HepG2 (cell line): Measurements from ENCODE around the gene ELOVL5. TPM values are rescaled to one million over a fixed set of nuclear protein-coding genes. Genes with fewer than 3 reads are reported as not detected.
A peak's percentile ranks its signal among the peaks of the same experiment; 100 is the strongest.

Source experiments
- ATAC-seq: fragments of 200-7000 bp; cut with Tn5 transposase; 3 replicates; pipeline ENCODE4 v1.9.1; 2020; ENCODE audit warnings: mild to moderate bottlenecking, moderate library complexity
- BruUV-seq: library from RNA; stranded (reverse); fragments of 400-500 nt; replicated peaks from 2 replicates; lab custom pipeline; 2021; lab: Mats Ljungman, UMichigan
- CTCF ChIA-PET: fragments of 300-600 bp; formaldehyde crosslinking; extraction: SDS; loops from one replicate; lab custom pipeline; 2021; ENCODE audit warnings: low total read pairs, inconsistent platforms, low intra/inter-chr PET ratio; lab: Yijun Ruan, JAX
- POLR2A ChIA-PET: fragments of 350-600 bp; sonication (Branson Sonifier 250); formaldehyde crosslinking; loops from one replicate; lab custom pipeline; 2020; ENCODE audit warnings: antibody characterized with exemption, inconsistent platforms; lab: Yijun Ruan, JAX
- DNase-seq: peaks from one replicate; pipeline ENCODE4 v3.0.0-alpha.2; 2015; ENCODE audit warnings: low spot score
- FAIRE-seq: peaks from 3 replicates; lab custom pipeline; 2011; peaks lifted over from hg19 to GRCh38; lab: Jason Lieb, UNC
- H2AFZ ChIP-seq: one replicate; pipeline ENCODE4 v1.6.1; 2011; ENCODE audit warnings: low read length, inconsistent platforms
- H3K27ac ChIP-seq: fragments of 300-600 bp; 3 replicates; pipeline ENCODE4 v1.8.0; 2011; ENCODE audit warnings: mixed run types, mild to moderate bottlenecking, mixed read lengths, low read length, inconsistent platforms; ENCODE audit not compliant: insufficient read depth; ENCODE audit errors: extremely low read length
- H3K27me3 ChIP-seq, 2 experiments: fragments of 200-600 bp in 1 of 2; 2 replicates in 1 of 2; 3 replicates in 1 of 2; pipeline versions ENCODE4 v1.6.0 to v1.8.0; 2011; ENCODE audit warnings: low read length in 2 of 2, mild to moderate bottlenecking in 2 of 2, moderate library complexity in 2 of 2, inconsistent platforms in 1 of 2; ENCODE audit not compliant: insufficient read depth in 2 of 2, control insufficient read depth in 1 of 2
- H3K36me3 ChIP-seq, 2 experiments: fragments of 200-600 bp in 1 of 2; replicated peaks in 1 of 2; 2 replicates in 1 of 2; 3 replicates in 1 of 2; pipeline versions ENCODE4 v1.5.1 to v1.8.0; 2011; ENCODE audit warnings: low read length in 2 of 2, inconsistent platforms in 1 of 2; ENCODE audit not compliant: insufficient read depth in 2 of 2, control insufficient read depth in 1 of 2
- H3K4me1 ChIP-seq: 2 replicates; pipeline ENCODE4 v1.5.1; 2012; ENCODE audit warnings: low read length, inconsistent platforms; ENCODE audit not compliant: insufficient read depth
- H3K4me2 ChIP-seq: 2 replicates; pipeline ENCODE4 v1.6.0; 2011; ENCODE audit warnings: low read depth, low read length, inconsistent platforms
- H3K4me3 ChIP-seq, 3 experiments: fragments of 200-600 bp in 1 of 3; sonication (generic), shearing (Covaris generic) in 1 of 3; replicated peaks in 1 of 3; 2 replicates each; pipeline ENCODE4 v1.5.1; 2011 to 2016; ENCODE audit warnings: low read length in 3 of 3, inconsistent platforms in 2 of 3, low read depth in 2 of 3, mild to moderate bottlenecking in 2 of 3, control low read depth in 1 of 3, mixed read lengths in 1 of 3; ENCODE audit not compliant: insufficient read depth in 1 of 3
- H3K79me2 ChIP-seq: one replicate; pipeline ENCODE4 v1.6.1; 2011; ENCODE audit warnings: low read length, inconsistent platforms; ENCODE audit not compliant: insufficient read depth
- H3K9ac ChIP-seq: 2 replicates; pipeline ENCODE4 v1.6.0; 2011; ENCODE audit warnings: mild to moderate bottlenecking, low read depth, low read length, inconsistent platforms; ENCODE audit not compliant: insufficient read depth
- H3K9me3 ChIP-seq: 2 replicates; pipeline ENCODE4 v1.5.1; 2012; ENCODE audit warnings: mild to moderate bottlenecking, low read length
- H4K20me1 ChIP-seq: 2 replicates; pipeline ENCODE4 v1.6.0; 2011; ENCODE audit warnings: inconsistent platforms, mild to moderate bottlenecking, low read length, moderate library complexity; ENCODE audit not compliant: insufficient read depth
- CBX1 ChIP-seq: IDR thresholded peaks from one replicate; pipeline ENCODE4 v1.6.1; 2016; ENCODE audit warnings: antibody characterized with exemption, low read depth
- CREB1 ChIP-seq, 2 experiments: fragments of 450-650 bp in 1 of 2; IDR thresholded peaks; 2 replicates each; pipeline ENCODE4 v1.6.1; 2016 to 2017; ENCODE audit warnings: control low read depth in 1 of 2, mild to moderate bottlenecking in 1 of 2, missing compliant biosample characterization in 1 of 2, missing genetic modification characterization in 1 of 2
- HNRNPK ChIP-seq: fragments of 200-400 bp; formaldehyde crosslinking; IDR thresholded peaks from 2 replicates; pipeline ENCODE4 v1.6.1; 2018; ENCODE audit warnings: low read length, low read depth, moderate library complexity, mild to moderate bottlenecking; ENCODE audit not compliant: poor library complexity, severe bottlenecking
- KDM5A ChIP-seq: fragments of 200-600 bp; sonication (generic); IDR thresholded peaks from 2 replicates; pipeline ENCODE4 v1.7.0; 2018; ENCODE audit warnings: antibody characterized with exemption, mild to moderate bottlenecking, low read length, borderline replicate concordance
- KLF15 ChIP-seq: sonication (generic); formaldehyde crosslinking; IDR thresholded peaks from 2 replicates; pipeline ENCODE4 v1.8.1; 2023; ENCODE audit warnings: borderline replicate concordance, mild to moderate bottlenecking, inconsistent platforms, missing genetic modification reagents, mixed read lengths
- MXI1 ChIP-seq: IDR thresholded peaks from 3 replicates; pipeline ENCODE4 v1.6.1; 2012; ENCODE audit warnings: low read depth, low read length, inconsistent platforms, borderline replicate concordance
- NR3C1 ChIP-seq: sonication (generic); formaldehyde crosslinking; IDR thresholded peaks from 2 replicates; pipeline ENCODE4 v1.4.0; 2020; ENCODE audit warnings: missing genetic modification reagents
- SALL2 ChIP-seq: sonication (generic); formaldehyde crosslinking; IDR thresholded peaks from 2 replicates; pipeline ENCODE4 v1.8.1; 2023; ENCODE audit warnings: mild to moderate bottlenecking, missing genetic modification reagents, inconsistent platforms
- SCMH1 ChIP-seq: sonication (generic); formaldehyde crosslinking; IDR thresholded peaks from 2 replicates; pipeline ENCODE4 v1.9.0; 2021; ENCODE audit warnings: missing genetic modification reagents, mild to moderate bottlenecking, borderline replicate concordance
- SNAPC2 ChIP-seq: sonication (generic); formaldehyde crosslinking; IDR thresholded peaks from 2 replicates; pipeline ENCODE4 v1.8.1; 2022; ENCODE audit warnings: mild to moderate bottlenecking, missing genetic modification reagents
- ZBTB7A ChIP-seq: sonication (generic); formaldehyde crosslinking; IDR thresholded peaks from 2 replicates; pipeline ENCODE4 v1.8.0; 2022; ENCODE audit warnings: mild to moderate bottlenecking, missing genetic modification reagents
- ZC3H13 ChIP-seq: sonication (generic); formaldehyde crosslinking; IDR thresholded peaks from 2 replicates; pipeline ENCODE4 v1.8.1; 2023; ENCODE audit warnings: mild to moderate bottlenecking, missing genetic modification reagents, moderate library complexity
- ZMYM3 ChIP-seq: sonication (generic); formaldehyde crosslinking; IDR thresholded peaks from 2 replicates; pipeline ENCODE4 v1.5.1; 2020; ENCODE audit warnings: mild to moderate bottlenecking, missing genetic modification reagents
- ZNF136 ChIP-seq: sonication (generic); formaldehyde crosslinking; IDR thresholded peaks from 2 replicates; pipeline ENCODE4 v1.8.1; 2022; ENCODE audit warnings: low read depth, mild to moderate bottlenecking, moderate library complexity, missing genetic modification reagents
- ZNF264 ChIP-seq: sonication (generic); formaldehyde crosslinking; IDR thresholded peaks from 2 replicates; pipeline ENCODE4 v1.4.0; 2020; ENCODE audit warnings: missing genetic modification reagents
- ZNF3 ChIP-seq: IDR thresholded peaks from 2 replicates; pipeline ENCODE4 v1.7.0; 2017; ENCODE audit warnings: inconsistent platforms
- ZNF335 ChIP-seq: sonication (generic); formaldehyde crosslinking; IDR thresholded peaks from 2 replicates; pipeline ENCODE4 v1.4.0; 2020; ENCODE audit warnings: missing genetic modification reagents
- ZNF713 ChIP-seq: sonication (generic); formaldehyde crosslinking; IDR thresholded peaks from 2 replicates; pipeline ENCODE4 v1.4.0; 2020; ENCODE audit warnings: mild to moderate bottlenecking, missing genetic modification reagents
- WGBS: methylation state at CpG from one replicate; pipeline ENCODE4 v1.1.6; 2017; ENCODE audit warnings: low lambda C conversion rate; 5-methylcytosine and 5-hydroxymethylcytosine counted together
- in situ Hi-C: cut with HindIII; loops from 2 replicates; pipeline ENCODE4 v1.10.0; 2017; ENCODE audit warnings: low pct_unique_long_range_greater_than_20kb; ENCODE audit not compliant: extremely low pct_ligation_motif_present
- intact Hi-C: fragments of 100-400 bp; cut with micrococcal nuclease; formaldehyde crosslinking; loops from one replicate; pipeline ENCODE4 v1.10.0; 2022; ENCODE audit not compliant: unreplicated experiment
- polyA plus RNA-seq, 8 experiments: library from polyadenylated mRNA; depleted of rRNA in 3 of 8; stranded (reverse) in 7 of 8; unstranded in 1 of 8; fragments of >200 nt; fragmentation: Illumina TruSeq in 4 of 8; extraction: Trizol in 4 of 8; gene quantifications; 2 replicates each; pipeline versions ENCODE4 v1.2.1 to v1.2.3, GENCODE V29; 2011 to 2016; ENCODE audit warnings: low read depth in 4 of 8, missing spikeins in 1 of 8, mixed read lengths in 1 of 8; ENCODE audit not compliant: insufficient read depth in 1 of 8
- total RNA-seq, 5 experiments: library from RNA; depleted of rRNA; stranded (reverse); fragments of >200 nt; fragmentation: Illumina TruSeq; extraction: Trizol; gene quantifications; 2 replicates each; pipeline ENCODE4 v1.2.3, GENCODE V29; 2016; ENCODE audit warnings: low read depth in 1 of 5

The ELOVL5 gene
- total and polyA plus RNA-seq, 2 of the 13 experiments (the other 11 are each of a cell fraction or from before 2014, with no cell fraction given), result 50.1 to 72.4 TPM

DNA sequence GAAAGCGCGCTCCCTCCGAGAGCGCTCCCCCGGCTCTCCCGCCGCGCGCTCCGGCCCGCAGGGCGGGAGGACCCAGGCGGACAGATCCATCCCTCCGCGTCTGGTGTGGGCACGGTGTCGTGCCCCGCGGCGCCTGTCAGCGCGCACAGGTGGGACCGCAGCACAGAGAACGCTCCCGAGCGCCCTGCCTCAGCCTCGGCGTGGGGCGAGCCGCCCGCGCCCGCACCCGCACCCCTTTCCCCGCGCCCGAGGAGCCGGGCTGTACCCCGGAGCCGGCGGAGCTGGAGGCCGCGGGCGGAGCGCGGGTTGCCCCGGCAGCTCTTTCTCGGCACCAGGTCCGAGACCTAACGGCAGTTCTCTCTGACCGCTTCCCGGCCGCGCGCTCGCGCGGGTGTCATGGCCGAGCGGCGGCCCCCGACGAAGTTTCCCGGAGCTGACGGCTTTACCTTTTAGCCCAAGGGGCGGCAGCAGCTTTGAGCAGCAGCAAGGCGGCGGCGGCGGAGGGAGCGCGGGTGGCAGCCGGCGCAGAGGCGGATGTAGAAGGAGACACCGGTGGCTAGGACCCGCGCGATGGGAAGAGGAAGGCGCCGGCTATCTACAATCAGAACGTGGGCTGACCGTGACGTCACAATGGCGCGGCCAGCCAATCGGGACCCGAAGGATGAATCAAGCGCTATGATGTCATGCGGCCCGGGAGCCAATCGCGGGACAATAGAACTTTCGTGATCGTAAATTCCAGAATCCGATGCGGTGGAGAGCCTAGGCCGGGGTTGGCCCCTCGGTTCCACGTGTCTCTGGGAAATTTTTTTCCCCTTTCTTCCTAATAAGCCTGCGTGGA lies at the start of gene ELOVL5 (continued):
- TF ChIP-seq ZC3H13 (no peak; the same call in 1 of the 2 replicates), SALL2 (CRISPR knock-in tag) (0 out of 2 replicates have a peak, but pooled peaks have one; percentile 71), ZNF264 (no peak; the same call in 1 of the 2 replicates), CREB1 (IDR thresholded peaks at IDR 0.05) (peak; percentile 100), CREB1 (CRISPR knock-in tag; IDR thresholded peaks at IDR 0.05) (peak; percentile 98), KLF15 (no peak), ZMYM3 (peak; percentile 64), ZNF136 (no peak)

DNA sequence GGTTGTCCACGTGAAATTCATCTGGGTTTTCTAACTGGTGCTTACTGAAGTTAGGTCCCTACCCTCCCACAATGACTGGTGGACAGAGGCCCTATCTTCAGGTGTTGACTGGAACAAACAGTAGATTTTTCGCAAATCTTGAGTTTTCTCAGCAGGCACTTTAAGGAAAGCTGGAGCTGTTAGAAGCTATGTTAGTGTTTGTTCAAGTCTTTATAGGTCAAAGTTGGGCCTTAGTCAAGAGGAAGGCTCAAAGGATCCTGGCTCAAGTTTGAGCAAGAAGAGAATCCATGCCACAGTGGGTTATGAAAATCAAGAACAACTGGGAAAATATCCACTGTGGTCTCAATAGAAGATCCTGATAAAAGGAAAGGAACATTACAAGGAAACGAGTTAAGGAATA lies 48.5 kb upstream of the ELOVL5 start:
- H3K4me1 ChIP-seq, result peaks cover 9% of the 10 kb centered on the region
- no peak for TF ChIP-seq MXI1
- TF ChIP-seq KDM5A, result no peak
- TF ChIP-seq ZNF3 (CRISPR knock-in tag), result no peak
- TF ChIP-seq HNRNPK, result no peak
- TF ChIP-seq ZNF264, result no peak
- no peak for TF ChIP-seq SCMH1 (CRISPR knock-in tag)
- no peak for TF ChIP-seq CBX1
- no peak for TF ChIP-seq ZBTB7A (CRISPR knock-in tag)
- no peak for TF ChIP-seq NR3C1
- no peak for TF ChIP-seq SNAPC2 (CRISPR knock-in tag)
- no peak for TF ChIP-seq ZNF713 (CRISPR knock-in tag)
- no peak for TF ChIP-seq ZNF335 (CRISPR knock-in tag)
- no peak overlapping the region for H3K9ac ChIP-seq
- 26% methylated on average over 3 of the region's 3 CpGs for WGBS
- no peak overlapping the region for H2AFZ ChIP-seq
- H3K36me3 ChIP-seq, result no peaks in the 10 kb centered on the region
- no peaks in the 10 kb centered on the region for H3K9me3 ChIP-seq
- H4K20me1 ChIP-seq, result no peaks in the 10 kb centered on the region
- BruUV-seq, result no TSS peak
- H3K4me2 ChIP-seq, result no peak overlapping the region
- ChIA-PET POLR2A (no interaction called here), CTCF (no interaction called here)
- 0 out of 5 replicates have a peak, but pooled peaks cover 0 to 4% of the 10 kb centered on the region in 2 experiments for H3K27me3 ChIP-seq
- FAIRE-seq, result no peak
- intact Hi-C loops (no loop called here), in situ Hi-C loops (no loop called here)
- no peaks in the 10 kb centered on the region for H3K79me2 ChIP-seq
- H3K4me3 ChIP-seq, result no peak overlapping the region
- ATAC-seq, result no peak
- DNase-seq, result no peak
- no peak overlapping the region for H3K27ac ChIP-seq
